GM12892 (cell line): Measurements from ENCODE around the gene SPG7.

Source experiments
- POLR2A ChIP-seq: IDR thresholded peaks from 2 replicates; pipeline ENCODE4 v1.6.1; 2011; ENCODE audit warnings: low read depth, low read length, control low read depth
- POLR2AphosphoS5 ChIP-seq: IDR thresholded peaks from 2 replicates; pipeline ENCODE4 v1.6.1; 2011; ENCODE audit warnings: low read depth, low read length, control low read depth
- TAF1 ChIP-seq: IDR thresholded peaks from 2 replicates; pipeline ENCODE4 v1.6.1; 2011; ENCODE audit warnings: low read depth, mild to moderate bottlenecking, control low read depth, low read length, borderline replicate concordance

GRCh38 chr16:89599451-89599858 is 91.3 kb downstream of the SPG7 start:
- TF ChIP-seq POLR2AphosphoS5, result no peak
- TF ChIP-seq POLR2A, result no peak
- TF ChIP-seq TAF1, result no peak
